ENCODE results near the gene NACAD.

DNA sequence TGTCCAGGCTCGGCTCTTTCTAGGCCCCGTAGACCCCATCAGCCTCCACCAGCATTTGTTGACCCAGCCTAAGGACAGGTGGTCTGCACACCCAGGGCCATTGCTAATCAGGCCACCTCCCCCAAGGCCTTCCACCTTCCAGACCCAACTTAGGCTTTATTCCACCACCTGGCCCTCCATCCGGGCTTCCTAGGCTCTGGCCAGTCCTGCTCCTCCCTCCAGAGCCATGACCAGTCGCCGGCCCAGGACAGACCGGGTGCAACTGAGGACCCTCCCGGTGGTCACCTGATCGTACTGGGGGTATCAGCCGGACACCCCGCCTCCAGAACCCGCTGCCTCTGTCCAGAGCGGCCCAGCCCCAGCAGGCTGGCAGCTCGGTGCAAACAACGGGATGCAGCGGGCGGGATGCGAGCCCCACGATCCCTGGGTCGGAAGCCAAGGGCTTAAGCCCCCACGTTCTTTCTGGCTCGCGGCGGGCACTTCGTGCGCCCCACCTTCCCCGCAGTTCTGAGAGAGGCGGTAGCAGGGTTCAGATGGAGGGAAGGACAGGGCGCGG, 545 bp downstream of the NACAD start:
- TF ChIP-seq, protein P1, sequence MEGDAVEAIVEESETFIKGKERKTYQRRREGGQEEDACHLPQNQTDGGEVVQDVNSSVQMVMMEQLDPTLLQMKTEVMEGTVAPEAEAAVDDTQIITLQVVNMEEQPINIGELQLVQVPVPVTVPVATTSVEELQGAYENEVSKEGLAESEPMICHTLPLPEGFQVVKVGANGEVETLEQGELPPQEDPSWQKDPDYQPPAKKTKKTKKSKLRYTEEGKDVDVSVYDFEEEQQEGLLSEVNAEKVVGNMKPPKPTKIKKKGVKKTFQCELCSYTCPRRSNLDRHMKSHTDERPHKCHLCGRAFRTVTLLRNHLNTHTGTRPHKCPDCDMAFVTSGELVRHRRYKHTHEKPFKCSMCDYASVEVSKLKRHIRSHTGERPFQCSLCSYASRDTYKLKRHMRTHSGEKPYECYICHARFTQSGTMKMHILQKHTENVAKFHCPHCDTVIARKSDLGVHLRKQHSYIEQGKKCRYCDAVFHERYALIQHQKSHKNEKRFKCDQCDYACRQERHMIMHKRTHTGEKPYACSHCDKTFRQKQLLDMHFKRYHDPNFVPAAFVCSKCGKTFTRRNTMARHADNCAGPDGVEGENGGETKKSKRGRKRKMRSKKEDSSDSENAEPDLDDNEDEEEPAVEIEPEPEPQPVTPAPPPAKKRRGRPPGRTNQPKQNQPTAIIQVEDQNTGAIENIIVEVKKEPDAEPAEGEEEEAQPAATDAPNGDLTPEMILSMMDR (IDR thresholded peaks at IDR 0.05), result no peak
- no peak for TF ChIP-seq POLR2A (IDR thresholded peaks at IDR 0.05)
